ENCODE results near the gene AGAP1.

AGAP1 gene

DNA sequence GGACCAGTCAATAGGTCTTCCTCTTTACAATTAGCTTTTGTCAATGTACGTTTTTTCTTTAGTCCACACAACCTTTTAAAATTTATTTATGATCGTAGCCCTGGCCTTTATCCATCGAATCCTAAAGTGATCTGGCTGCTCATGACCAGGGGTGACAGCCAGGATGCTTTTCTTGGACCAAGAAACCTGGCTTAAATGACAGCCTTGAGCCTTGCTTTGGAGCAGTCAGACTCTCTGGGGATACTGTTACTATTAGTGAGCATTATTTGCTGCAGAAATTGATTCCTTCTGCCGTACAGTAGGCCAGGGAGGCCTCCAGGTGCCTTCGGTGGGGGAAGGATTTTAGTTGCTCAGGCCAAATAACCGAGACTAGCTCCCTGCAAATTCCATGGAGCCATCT lies 70.2 kb downstream of the AGAP1 start:
- Mint-ChIP-seq H3K27me3 (ENCODE audit: low read depth) (no peaks in the 10 kb centered on the region), H3K4me3 (no peak overlapping the region), H3K27ac (no peak overlapping the region), H3K4me1 (ENCODE audit: low read depth) (no peaks in the 10 kb centered on the region), H3K9me3 (peaks cover 3% of the 10 kb centered on the region), H3K36me3 (ENCODE audit: low read depth) (no peaks in the 10 kb centered on the region)

DNA sequence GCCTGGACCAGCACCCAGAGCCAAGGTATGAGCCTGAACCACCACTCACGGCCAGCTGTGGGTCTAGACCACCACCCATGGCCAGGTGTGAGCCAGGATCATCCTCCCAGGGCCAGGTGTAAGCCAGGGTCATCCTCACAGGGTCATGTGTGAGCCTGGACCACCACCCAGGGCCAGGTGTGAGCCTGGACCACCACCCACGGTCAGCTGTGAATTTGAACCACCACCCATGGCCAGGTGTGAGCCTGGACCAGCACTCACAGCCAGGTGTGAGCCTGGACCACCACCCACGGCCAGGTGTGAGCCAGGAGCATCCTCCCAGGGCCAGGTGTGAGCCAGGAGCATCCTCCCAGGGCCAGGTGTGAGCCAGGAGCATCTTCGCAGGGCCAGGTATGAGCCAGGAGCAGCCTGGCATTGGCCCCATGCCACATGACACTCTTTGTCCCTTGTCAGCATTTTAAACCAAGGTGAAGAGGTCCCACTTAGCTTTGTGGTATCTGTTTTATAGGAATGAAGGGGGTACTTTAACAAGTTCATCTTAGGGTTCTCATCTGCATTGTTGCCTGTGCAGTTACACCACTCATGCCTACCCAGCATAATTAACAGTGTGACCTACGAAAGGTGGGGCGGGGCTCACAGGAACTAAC lies 71.2 kb downstream of the AGAP1 start:
- no peaks in the 10 kb centered on the region for H3K4me1 Mint-ChIP-seq (ENCODE audit: low read depth)
- peaks cover 3% of the 10 kb centered on the region for H3K9me3 Mint-ChIP-seq

DNA sequence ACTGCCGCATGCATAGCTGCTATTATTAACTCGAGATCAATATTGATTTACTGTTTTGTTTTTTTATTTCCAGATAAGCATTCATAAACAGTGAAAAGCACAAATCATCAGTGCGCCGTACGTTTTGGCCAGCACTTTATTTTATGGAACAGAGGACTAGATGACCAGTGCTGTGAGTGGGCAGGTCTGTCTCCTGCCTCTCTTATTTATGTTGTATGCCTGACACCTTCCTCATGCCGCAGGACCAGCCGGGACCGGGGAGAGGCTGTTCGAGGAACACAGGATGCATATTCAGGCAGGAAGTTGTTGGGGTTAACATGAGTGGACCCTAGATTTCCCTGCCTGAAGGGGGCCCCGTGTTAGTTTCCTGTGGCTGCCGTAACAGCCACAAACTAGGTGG lies 72.6 kb downstream of the AGAP1 start:
- Mint-ChIP-seq H3K4me1 (ENCODE audit: low read depth) (no peaks in the 10 kb centered on the region), H3K27me3 (ENCODE audit: low read depth) (no peaks in the 10 kb centered on the region), H3K36me3 (ENCODE audit: low read depth) (no peaks in the 10 kb centered on the region), H3K9me3 (peaks cover 3% of the 10 kb centered on the region), H3K4me3 (no peak overlapping the region), H3K27ac (no peak overlapping the region)

More for the DNA sequence above, 71.2 kb downstream of the AGAP1 start:
- no peaks in the 10 kb centered on the region for H3K36me3 Mint-ChIP-seq (ENCODE audit: low read depth)
- H3K4me3 Mint-ChIP-seq, result no peak overlapping the region
- no peak overlapping the region for H3K27ac Mint-ChIP-seq
- H3K27me3 Mint-ChIP-seq (ENCODE audit: low read depth), result no peaks in the 10 kb centered on the region

DNA sequence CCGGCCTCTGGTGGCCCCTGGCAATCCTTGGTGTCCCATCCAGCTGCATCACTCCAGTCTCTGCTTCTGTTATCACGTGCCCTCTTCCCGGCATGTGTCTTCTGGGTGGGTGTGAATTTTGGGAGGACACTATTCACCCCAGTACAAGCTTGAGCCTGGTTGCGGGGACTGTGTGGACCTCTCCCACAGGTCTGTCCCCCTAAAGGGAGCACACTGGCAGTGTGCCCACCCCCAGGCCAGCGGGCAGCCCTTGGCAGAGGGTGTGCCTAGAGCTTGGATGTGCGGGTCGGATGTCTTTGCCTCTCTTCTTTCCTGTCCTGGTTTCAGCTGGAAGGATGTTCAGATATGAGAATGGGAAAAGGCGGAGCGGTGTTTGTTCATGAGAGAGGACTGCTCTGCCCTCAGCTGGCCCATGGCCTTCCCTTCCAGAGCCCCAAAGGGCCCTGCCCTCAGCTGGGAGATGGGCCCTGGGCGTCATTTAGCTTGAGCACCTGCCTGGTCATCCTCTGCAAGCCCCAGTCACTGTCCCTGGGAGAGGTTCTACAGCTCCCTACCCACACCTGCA lies 73.2 kb downstream of the AGAP1 start:
- H3K4me3 Mint-ChIP-seq, result no peak overlapping the region
- H3K4me1 Mint-ChIP-seq (ENCODE audit: low read depth), result no peaks in the 10 kb centered on the region
- H3K27me3 Mint-ChIP-seq (ENCODE audit: low read depth), result no peaks in the 10 kb centered on the region
- peaks cover 3% of the 10 kb centered on the region for H3K9me3 Mint-ChIP-seq
- no peak overlapping the region for H3K27ac Mint-ChIP-seq
- no peaks in the 10 kb centered on the region for H3K36me3 Mint-ChIP-seq (ENCODE audit: low read depth)

DNA sequence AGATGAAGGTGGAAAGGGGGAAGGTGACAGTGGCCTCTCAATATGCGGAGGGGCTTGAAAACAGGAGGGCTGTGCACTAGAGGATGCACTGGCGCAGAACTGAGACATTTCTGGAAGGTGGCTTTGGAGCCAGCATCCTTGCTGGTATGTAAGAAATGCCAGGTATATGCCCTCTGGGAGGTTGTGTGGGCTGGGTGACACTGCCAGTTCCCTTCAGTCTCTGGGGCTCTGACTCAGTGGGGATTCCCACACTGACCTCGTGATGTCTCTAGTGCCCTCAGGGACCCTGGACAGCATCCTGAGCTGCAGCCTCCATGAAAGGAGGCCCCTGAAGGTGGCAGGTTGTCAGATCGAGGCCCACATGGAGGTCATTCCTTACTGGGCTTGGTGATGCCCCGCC lies 74.0 kb downstream of the AGAP1 start:
- Mint-ChIP-seq H3K27ac (no peak overlapping the region), H3K4me3 (no peak overlapping the region), H3K9me3 (peaks cover 3% of the 10 kb centered on the region), H3K27me3 (ENCODE audit: low read depth) (no peaks in the 10 kb centered on the region), H3K4me1 (ENCODE audit: low read depth) (no peaks in the 10 kb centered on the region), H3K36me3 (ENCODE audit: low read depth) (no peaks in the 10 kb centered on the region)

DNA sequence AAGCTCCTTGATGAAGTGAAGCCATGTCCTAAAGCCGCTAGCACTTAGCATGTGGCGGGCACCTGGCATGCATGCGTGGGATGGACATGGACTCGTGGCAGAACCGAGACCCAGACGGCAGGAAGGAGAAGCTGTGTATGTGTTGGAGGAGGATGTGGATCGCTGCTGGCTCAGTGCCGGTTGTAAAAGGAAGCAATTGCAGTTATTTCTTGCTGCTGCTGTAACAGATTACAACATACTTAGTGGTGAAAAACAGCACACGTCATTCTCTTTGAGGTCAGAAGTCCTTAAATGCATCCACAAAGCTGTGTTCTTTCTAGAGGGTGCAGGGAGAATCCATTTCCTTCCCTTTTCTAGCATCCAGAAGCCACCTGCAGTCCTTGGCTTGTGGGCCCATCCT lies 74.6 kb downstream of the AGAP1 start:
- Mint-ChIP-seq H3K4me3 (no peak overlapping the region), H3K27me3 (ENCODE audit: low read depth) (no peaks in the 10 kb centered on the region), H3K36me3 (ENCODE audit: low read depth) (no peaks in the 10 kb centered on the region)

DNA sequence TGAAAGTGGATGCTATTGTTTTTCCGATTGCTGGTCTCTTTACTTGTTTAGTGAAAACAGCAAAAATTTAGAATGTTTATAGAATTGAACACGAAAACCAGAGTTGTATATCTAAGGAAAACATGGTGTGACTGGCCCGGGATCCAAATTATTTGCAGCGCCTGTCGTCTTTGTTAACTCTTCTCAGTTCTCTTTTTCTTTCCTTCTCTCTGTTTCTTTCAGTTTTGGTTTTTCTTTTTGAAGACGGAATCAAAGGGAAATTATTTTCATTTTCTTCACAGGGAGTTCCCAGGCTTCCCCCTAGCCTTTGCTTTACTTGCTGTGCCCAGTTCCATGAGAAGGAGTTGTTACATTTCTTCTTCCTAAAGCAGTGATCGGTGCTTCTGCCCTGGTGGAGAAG lies 76.0 kb downstream of the AGAP1 start:
- Mint-ChIP-seq H3K9me3 (peaks cover 3% of the 10 kb centered on the region), H3K36me3 (ENCODE audit: low read depth) (no peaks in the 10 kb centered on the region), H3K4me1 (ENCODE audit: low read depth) (no peaks in the 10 kb centered on the region), H3K27me3 (ENCODE audit: low read depth) (no peaks in the 10 kb centered on the region), H3K4me3 (no peak overlapping the region), H3K27ac (no peak overlapping the region)

More for the DNA sequence above, 74.6 kb downstream of the AGAP1 start:
- Mint-ChIP-seq H3K9me3 (peaks cover 3% of the 10 kb centered on the region), H3K27ac (no peak overlapping the region), H3K4me1 (ENCODE audit: low read depth) (no peaks in the 10 kb centered on the region)

DNA sequence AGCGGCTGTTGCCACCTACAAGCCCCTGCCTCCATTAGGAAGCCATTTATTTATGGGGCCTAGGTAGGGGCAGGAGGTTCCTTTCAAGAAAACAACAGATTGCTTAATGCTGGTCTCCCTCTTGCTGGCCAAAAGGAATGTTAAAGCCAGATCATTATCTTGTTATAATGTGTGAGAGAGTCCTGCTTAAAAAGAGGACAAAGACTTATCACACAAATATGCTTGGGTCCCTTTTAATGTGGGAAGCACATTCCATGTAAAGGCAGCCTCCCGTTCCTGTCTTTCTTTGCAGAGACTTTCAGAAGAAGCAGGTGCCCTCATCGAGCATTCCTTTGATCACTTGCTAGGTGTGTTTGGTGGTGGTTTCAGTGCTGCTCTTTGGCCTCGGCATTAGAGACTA lies 76.4 kb downstream of the AGAP1 start:
- Mint-ChIP-seq H3K9me3 (peaks cover 3% of the 10 kb centered on the region), H3K4me3 (no peak overlapping the region), H3K4me1 (ENCODE audit: low read depth) (no peaks in the 10 kb centered on the region), H3K27me3 (ENCODE audit: low read depth) (no peaks in the 10 kb centered on the region), H3K27ac (no peak overlapping the region), H3K36me3 (ENCODE audit: low read depth) (no peaks in the 10 kb centered on the region)

DNA sequence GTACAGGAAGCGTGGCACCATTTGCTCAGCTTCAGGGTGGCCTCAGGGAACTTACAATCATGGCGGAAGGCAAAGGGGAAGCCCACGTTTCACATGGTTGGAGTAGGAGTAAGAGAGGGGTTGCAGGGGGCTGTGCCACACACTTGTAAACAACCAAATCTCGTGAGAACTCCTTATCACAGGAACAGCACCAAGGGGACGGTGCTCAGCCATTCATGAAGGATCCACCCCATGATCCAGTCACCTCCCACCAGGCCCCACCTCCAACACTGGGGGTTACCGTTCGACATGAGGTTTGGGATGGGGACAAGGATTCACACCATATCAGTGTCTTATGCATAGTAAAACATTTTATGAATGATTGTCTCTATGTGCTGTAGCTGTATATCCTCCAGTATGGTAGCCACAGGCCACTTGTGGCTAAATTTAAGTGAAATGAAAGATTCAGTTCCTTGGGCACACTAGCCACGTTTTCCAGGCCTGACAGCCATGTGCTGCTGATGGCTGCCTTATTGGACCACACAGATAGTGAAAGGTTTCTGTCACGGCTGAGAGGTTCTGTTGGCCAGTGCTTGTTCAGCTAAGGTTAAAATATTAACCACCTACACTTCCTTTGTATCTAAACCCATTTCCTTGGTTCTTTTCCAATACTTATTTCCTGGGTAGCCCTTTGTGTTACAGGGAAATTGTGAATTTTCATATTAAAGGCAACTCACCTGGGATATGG lies 77.3 kb downstream of the AGAP1 start:
- Mint-ChIP-seq H3K27me3 (ENCODE audit: low read depth) (no peaks in the 10 kb centered on the region), H3K4me1 (ENCODE audit: low read depth) (no peaks in the 10 kb centered on the region), H3K36me3 (ENCODE audit: low read depth) (no peaks in the 10 kb centered on the region), H3K27ac (no peak overlapping the region), H3K4me3 (no peak overlapping the region), H3K9me3 (peaks cover 3% of the 10 kb centered on the region)

DNA sequence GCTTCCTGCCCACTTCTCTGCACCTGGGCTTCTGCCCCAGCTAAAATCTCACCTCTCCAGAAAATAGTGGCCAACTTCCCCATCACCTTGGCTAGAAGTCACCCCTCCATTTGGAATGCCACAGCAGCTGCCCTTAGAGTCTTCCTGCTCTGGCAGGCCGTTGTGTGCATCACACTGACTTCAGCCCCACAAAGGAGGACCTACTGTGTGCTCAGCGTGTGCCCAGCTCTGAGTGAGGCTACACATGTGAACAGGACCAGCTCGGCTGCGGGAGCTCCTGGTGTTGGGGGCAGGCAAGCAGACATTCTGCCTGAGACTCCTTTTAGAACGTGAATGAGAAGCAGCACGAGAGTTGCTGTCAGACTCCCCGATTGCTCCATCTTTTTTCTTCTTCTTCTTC lies 78.7 kb downstream of the AGAP1 start:
- Mint-ChIP-seq H3K4me3 (no peak overlapping the region), H3K36me3 (ENCODE audit: low read depth) (no peaks in the 10 kb centered on the region), H3K4me1 (ENCODE audit: low read depth) (no peaks in the 10 kb centered on the region), H3K27me3 (ENCODE audit: low read depth) (no peaks in the 10 kb centered on the region), H3K9me3 (peaks cover 3% of the 10 kb centered on the region), H3K27ac (no peak overlapping the region)

DNA sequence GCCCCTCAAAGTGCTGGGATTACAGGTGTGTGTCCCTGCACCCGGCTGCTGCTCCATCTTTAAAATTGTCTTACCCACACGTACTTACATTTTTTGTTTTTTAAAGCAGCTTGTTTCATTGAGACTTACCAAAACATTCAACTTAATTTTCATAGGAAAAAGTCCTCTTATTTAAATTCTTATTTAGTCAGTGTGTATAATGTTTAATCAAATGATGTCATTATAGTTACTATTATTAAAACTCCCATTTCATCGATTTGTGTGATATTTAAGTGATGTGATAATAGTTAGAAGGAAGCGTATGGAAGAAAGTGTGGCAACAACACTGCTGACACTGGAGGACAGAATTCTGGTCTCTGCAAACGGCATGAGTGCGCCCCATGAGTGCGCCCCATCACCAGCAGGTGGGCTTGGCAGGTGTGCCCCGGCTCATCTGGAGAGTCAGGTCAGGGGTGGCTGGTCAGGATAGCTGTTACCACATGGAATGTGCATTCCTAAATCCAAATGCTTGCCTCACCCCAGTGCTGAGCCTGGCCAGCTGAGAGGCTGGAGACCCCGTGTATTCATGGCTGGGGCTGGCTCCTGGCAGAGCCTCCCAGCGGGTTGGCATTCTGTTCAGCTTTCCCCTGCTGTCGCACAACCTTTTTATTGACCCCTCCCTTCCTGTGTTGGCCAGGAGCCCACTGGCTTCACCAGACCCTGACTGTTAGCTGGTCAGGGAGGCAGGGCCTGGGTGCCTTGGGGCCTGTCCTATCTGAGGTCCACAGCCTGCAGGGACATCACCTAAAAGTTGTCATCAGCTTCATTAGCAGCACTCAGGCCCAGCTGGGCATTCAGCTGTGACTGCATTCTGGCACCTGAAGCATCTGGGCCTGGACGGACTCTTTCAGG lies 79.7 kb downstream of the AGAP1 start:
- Mint-ChIP-seq H3K9me3 (no peaks in the 10 kb centered on the region), H3K27ac (no peak overlapping the region), H3K4me1 (ENCODE audit: low read depth) (no peaks in the 10 kb centered on the region), H3K4me3 (no peak overlapping the region), H3K27me3 (ENCODE audit: low read depth) (no peaks in the 10 kb centered on the region), H3K36me3 (ENCODE audit: low read depth) (no peaks in the 10 kb centered on the region)

DNA sequence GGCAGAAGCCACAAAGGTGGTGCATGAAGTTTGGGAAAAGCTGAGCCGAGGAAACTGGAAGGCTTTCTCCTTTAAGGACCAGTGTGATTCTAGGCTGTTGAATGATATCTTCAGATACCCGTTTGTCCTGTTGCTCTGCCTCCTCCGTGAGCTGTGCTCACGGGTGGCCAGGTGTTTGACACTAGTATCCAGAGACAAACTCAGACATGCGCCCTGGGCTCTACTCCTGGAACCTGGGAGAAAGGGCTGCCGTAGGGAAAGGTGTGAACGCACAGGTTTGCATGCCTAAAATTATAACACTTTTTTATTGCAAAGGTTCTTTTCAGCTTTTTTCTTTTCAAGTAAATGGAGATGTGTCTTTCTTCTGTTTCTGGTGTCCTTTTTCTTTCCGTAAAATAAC lies 81.6 kb downstream of the AGAP1 start:
- Mint-ChIP-seq H3K36me3 (ENCODE audit: low read depth) (no peaks in the 10 kb centered on the region), H3K27me3 (ENCODE audit: low read depth) (no peaks in the 10 kb centered on the region), H3K4me3 (no peak overlapping the region), H3K4me1 (ENCODE audit: low read depth) (no peaks in the 10 kb centered on the region), H3K27ac (no peak overlapping the region), H3K9me3 (no peaks in the 10 kb centered on the region)

DNA sequence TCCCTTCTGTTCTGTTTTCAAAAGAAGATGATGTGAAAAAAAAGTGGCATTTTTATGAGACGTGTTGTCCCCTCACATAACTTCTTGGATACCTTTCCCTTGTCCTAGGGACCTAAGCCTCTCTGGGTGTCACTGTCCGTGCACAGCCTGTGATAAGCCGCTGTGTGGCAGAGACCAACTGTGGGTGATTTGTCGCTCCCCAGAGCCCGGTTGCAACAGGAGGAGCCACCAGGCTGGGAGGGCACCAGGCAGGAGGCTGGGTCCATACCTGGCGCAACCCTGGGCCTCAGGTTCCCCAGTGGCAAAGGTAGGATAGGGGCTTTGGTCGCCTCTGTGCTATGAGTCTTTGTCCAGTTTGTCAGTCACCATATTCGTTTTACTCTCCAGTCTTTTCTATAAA lies 82.1 kb downstream of the AGAP1 start:
- no peaks in the 10 kb centered on the region for H3K4me1 Mint-ChIP-seq (ENCODE audit: low read depth)
- no peak overlapping the region for H3K27ac Mint-ChIP-seq
- H3K27me3 Mint-ChIP-seq (ENCODE audit: low read depth), result no peaks in the 10 kb centered on the region
- H3K9me3 Mint-ChIP-seq, result no peaks in the 10 kb centered on the region
- H3K36me3 Mint-ChIP-seq (ENCODE audit: low read depth), result no peaks in the 10 kb centered on the region
- no peak overlapping the region for H3K4me3 Mint-ChIP-seq

DNA sequence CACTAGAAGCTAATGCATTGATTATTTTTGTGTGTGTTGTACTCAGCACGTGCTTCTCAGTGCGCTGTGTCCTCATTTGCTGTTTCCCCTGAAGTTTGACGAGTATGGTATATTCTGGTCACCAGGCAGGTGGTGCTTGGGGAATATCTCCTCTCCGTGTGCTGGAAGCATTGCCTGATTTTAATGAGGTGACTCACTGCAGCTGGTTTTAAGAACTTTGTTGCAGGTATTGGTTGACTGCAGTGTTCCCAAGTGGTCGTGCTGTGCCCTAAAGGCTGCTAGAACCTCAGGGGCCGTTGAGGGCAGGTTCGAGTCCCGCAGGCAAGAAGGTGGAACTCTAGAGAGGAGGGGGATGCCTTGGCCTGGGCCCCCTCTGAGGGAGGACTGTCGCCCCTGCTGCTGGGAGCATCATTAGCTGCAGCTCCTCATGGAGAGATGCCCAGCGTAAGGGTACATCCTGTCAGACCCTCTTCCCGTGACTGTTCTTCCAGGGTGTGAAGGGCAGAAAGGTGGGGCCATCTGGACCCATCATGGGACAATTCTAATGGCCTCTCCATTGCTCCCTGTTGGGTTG lies 82.6 kb downstream of the AGAP1 start:
- no peak overlapping the region for H3K27ac Mint-ChIP-seq
- no peaks in the 10 kb centered on the region for H3K4me1 Mint-ChIP-seq (ENCODE audit: low read depth)
- no peak overlapping the region for H3K4me3 Mint-ChIP-seq
- H3K36me3 Mint-ChIP-seq (ENCODE audit: low read depth), result no peaks in the 10 kb centered on the region
- H3K9me3 Mint-ChIP-seq, result no peaks in the 10 kb centered on the region
- no peaks in the 10 kb centered on the region for H3K27me3 Mint-ChIP-seq (ENCODE audit: low read depth)

Measured in T-helper 1 cell treated with Interleukin-12 subunit alpha and Interleukin-12 subunit beta and Interleukin-4 antibody, amounts not matched to agents 30 μg/mL and 1 μg/mL, for 36 hours (primary cell).